ENCODE measurements around the gene UROD.

DNA sequence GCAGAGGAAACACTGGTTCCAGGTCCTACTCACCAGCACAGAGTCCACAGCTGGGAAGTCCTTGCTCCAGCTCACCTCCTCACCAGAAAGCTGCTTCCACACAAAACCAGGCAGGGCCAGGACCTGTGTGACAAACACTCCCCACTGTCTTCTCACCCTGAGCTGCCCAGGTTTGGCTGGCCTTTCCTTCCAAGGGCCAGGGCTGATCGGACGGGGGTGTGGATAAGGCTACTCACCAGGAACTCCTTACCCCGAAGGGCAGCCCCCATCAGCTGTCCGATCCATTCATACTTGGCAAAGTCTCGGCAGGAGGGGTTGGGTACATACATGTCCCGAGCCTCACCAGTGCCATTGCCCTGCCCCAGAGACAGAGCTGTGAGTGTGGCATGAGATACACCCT, 6.3 kb upstream of the UROD start:
- TF ChIP-seq POLR2AphosphoS5 (IDR thresholded peaks at IDR 0.05; ENCODE audit: low read depth, low read length) = no peak
- TF ChIP-seq, protein P1, sequence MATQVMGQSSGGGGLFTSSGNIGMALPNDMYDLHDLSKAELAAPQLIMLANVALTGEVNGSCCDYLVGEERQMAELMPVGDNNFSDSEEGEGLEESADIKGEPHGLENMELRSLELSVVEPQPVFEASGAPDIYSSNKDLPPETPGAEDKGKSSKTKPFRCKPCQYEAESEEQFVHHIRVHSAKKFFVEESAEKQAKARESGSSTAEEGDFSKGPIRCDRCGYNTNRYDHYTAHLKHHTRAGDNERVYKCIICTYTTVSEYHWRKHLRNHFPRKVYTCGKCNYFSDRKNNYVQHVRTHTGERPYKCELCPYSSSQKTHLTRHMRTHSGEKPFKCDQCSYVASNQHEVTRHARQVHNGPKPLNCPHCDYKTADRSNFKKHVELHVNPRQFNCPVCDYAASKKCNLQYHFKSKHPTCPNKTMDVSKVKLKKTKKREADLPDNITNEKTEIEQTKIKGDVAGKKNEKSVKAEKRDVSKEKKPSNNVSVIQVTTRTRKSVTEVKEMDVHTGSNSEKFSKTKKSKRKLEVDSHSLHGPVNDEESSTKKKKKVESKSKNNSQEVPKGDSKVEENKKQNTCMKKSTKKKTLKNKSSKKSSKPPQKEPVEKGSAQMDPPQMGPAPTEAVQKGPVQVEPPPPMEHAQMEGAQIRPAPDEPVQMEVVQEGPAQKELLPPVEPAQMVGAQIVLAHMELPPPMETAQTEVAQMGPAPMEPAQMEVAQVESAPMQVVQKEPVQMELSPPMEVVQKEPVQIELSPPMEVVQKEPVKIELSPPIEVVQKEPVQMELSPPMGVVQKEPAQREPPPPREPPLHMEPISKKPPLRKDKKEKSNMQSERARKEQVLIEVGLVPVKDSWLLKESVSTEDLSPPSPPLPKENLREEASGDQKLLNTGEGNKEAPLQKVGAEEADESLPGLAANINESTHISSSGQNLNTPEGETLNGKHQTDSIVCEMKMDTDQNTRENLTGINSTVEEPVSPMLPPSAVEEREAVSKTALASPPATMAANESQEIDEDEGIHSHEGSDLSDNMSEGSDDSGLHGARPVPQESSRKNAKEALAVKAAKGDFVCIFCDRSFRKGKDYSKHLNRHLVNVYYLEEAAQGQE (IDR thresholded peaks at IDR 0.05; ENCODE audit: insufficient read depth in 1 of 2, low read depth in 2 of 2, low read length in 2 of 2) = no peak
